CD4-positive, CD25-positive, alpha-beta regulatory T cell (primary cell): ENCODE results near the gene FAM32A. TPM values are rescaled to one million over a fixed set of nuclear protein-coding genes. Genes with fewer than 3 reads are reported as not detected.

Source experiments
- ATAC-seq, 2 donors: fragments of 150-1000 bp; cut with Tn5 transposase; one replicate each; pipeline ENCODE4 v1.10.0; 2021; ENCODE audit warnings: low read depth in 2 of 2, moderate number of reproducible peaks in 2 of 2, moderate library complexity in 1 of 2
- DNase-seq, 3 donors: peaks; one replicate each; pipeline versions ENCODE4 v3.0.0 to v3.0.0-alpha.2; 2012 to 2022; ENCODE audit warnings: mixed read lengths in 1 of 3
- H3K27ac ChIP-seq: one replicate; pipeline ENCODE4 v1.7.0; 2013; ENCODE audit warnings: mild to moderate bottlenecking, low read length; ENCODE audit not compliant: insufficient read depth, poor library complexity, severe bottlenecking
- H3K27me3 ChIP-seq: one replicate; pipeline ENCODE4 v1.7.0; 2013; ENCODE audit warnings: low read length; ENCODE audit not compliant: control insufficient read depth, insufficient read depth
- H3K36me3 ChIP-seq: one replicate; pipeline ENCODE4 v1.7.0; 2013; ENCODE audit warnings: mild to moderate bottlenecking, low read length, moderate library complexity; ENCODE audit not compliant: control insufficient read depth, insufficient read depth
- H3K4me1 ChIP-seq: 2 replicates; pipeline ENCODE4 v1.7.0; 2013; ENCODE audit warnings: mild to moderate bottlenecking, low read length; ENCODE audit not compliant: insufficient read depth, control insufficient read depth, poor library complexity, severe bottlenecking
- H3K4me3 ChIP-seq: one replicate; pipeline ENCODE4 v1.7.0; 2013; ENCODE audit warnings: low read depth, mild to moderate bottlenecking, low read length, moderate library complexity
- H3K9me3 ChIP-seq, 2 experiments: 1 replicate in 1 of 2; 2 replicates in 1 of 2; pipeline ENCODE4 v1.7.0; 2013; ENCODE audit warnings: low read length in 2 of 2, mild to moderate bottlenecking in 1 of 2, moderate library complexity in 1 of 2; ENCODE audit not compliant: control insufficient read depth in 2 of 2
- H3K27ac Mint-ChIP-seq, 3 donors: one replicate each; pipeline ENCODE4 v1.8.0; 2020 to 2022; ENCODE audit warnings: mild to moderate bottlenecking in 3 of 3, mixed read lengths in 3 of 3, moderate library complexity in 2 of 3
- H3K27me3 Mint-ChIP-seq: one replicate; pipeline ENCODE4 v1.8.0; 2022; ENCODE audit warnings: mild to moderate bottlenecking, mixed read lengths
- H3K36me3 Mint-ChIP-seq: one replicate; pipeline ENCODE4 v1.8.0; 2020; ENCODE audit warnings: mixed read lengths
- H3K4me1 Mint-ChIP-seq, 4 donors: one replicate each; pipeline ENCODE4 v1.8.0; 2020 to 2022; ENCODE audit warnings: mixed read lengths in 4 of 4, mild to moderate bottlenecking in 1 of 4
- H3K4me3 Mint-ChIP-seq, 4 donors: one replicate each; pipeline ENCODE4 v1.8.0; 2020 to 2022; ENCODE audit warnings: mild to moderate bottlenecking in 4 of 4, mixed read lengths in 4 of 4, moderate library complexity in 3 of 4
- H3K9me3 Mint-ChIP-seq, 7 donors: one replicate each; pipeline ENCODE4 v1.8.0; 2020 to 2022; ENCODE audit warnings: mixed read lengths in 7 of 7, mild to moderate bottlenecking in 3 of 7, moderate library complexity in 2 of 7
- polyA plus RNA-seq, 4 donors: library from polyadenylated mRNA; unstranded; fragments of 300-500 nt; fragmentation: Illumina TruSeq; gene quantifications; one replicate each; pipeline ENCODE4 v1.2.3, GENCODE V29; 2021
- total RNA-seq: library from RNA; stranded (reverse); gene quantifications from one replicate; pipeline ENCODE4 v1.2.3, GENCODE V29; 2022

FAM32A gene
- total and polyA plus RNA-seq, 5 donors from 2014 or later, result 49.4 to 168 (median 154) TPM

DNA sequence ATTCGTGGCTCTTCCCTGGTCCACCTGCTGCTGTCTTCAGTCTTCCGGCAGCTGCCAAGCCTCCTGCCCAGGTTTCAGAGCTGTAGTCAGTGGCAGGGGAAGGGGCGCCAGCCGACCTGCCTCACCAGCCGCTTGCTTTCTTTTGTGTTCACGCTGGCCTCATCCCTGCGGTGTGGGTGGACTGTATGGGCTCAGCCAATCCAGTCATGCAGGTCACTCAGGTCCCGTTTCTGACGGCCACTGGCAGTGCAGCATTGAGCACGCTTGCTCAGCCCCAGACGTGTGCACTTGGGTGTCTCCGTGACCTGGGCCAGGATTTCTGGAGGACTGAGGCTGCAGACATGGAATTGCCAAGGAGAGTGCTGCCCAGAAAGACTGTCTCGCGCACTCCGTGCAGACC lies 38.5 kb downstream of the FAM32A start:
- no peaks in the 10 kb centered on the region for H3K27me3 ChIP-seq

DNA sequence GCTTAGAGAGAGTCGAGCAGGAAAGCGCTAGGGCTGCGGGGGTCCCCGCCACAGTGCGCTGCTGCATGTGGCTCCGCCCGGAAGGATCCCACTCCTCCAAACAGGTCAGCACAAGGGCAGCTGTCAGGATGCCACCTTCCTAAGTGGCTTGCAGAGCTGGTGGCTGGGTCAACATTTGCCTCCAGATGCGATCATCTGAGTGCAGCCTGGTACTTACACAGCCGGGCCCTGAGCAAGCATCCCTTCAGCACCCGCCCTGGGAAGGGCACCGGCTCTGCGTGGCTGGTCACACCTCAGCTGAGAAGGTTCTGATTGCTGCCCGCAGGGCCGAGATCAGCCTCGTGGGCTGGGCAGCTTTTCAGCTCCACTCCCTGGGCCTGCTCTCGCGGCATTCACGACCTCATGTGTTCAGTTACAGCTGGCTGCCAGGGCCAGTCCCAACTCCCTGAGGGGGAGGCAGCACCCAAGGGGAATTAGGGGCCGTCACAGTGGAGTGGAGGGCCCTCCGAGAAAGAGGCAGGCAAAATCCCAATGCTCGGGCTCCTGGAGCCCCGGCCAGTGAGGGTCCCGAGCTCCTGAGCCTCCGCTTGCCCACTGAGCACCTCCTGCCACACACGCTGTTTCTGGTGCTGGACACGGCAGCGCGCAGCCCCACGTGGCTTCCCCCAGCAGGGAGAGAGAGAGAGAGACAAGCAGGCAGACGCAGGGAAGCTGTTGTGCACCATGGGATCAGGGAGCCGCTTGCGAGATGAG lies 39.3 kb downstream of the FAM32A start:
- no peaks in the 10 kb centered on the region for H3K4me1 ChIP-seq
- Mint-ChIP-seq H3K36me3 (peaks cover 28% of the 10 kb centered on the region), H3K27ac (no peak overlapping the region), H3K4me3 (no peak overlapping the region), H3K9me3 (peaks cover 0 to 26% (median 2%) of the 10 kb centered on the region in 7 donors), H3K4me1 (peaks cover 0 to 8% (median 0%) of the 10 kb centered on the region in 4 donors), H3K27me3 (no peaks in the 10 kb centered on the region)
- H3K27ac ChIP-seq, result no peak overlapping the region
- no peaks in the 10 kb centered on the region for H3K27me3 ChIP-seq
- H3K4me3 ChIP-seq, result no peak overlapping the region
- peaks cover 94% of the 10 kb centered on the region for H3K36me3 ChIP-seq
- no peak for ATAC-seq
- H3K9me3 ChIP-seq, result peaks cover 22 to 26% of the 10 kb centered on the region in 2 experiments
- no peak for DNase-seq

More for the DNA sequence above, 38.5 kb downstream of the FAM32A start:
- Mint-ChIP-seq H3K36me3 (peaks cover 31% of the 10 kb centered on the region), H3K4me3 (no peak overlapping the region), H3K27me3 (no peaks in the 10 kb centered on the region), H3K4me1 (peaks cover 0 to 12% (median 4%) of the 10 kb centered on the region in 4 donors), H3K9me3 (peaks cover 0 to 31% (median 4%) of the 10 kb centered on the region in 7 donors), H3K27ac (peak overlapping the region in 1 of 3 donors; percentile 43)
- ATAC-seq (no peak), DNase-seq (no peak)
- no peak overlapping the region for H3K4me3 ChIP-seq
- H3K4me1 ChIP-seq, result no peaks in the 10 kb centered on the region
- peaks cover 22 to 26% of the 10 kb centered on the region in 2 experiments for H3K9me3 ChIP-seq
- H3K27ac ChIP-seq, result no peak overlapping the region
- H3K36me3 ChIP-seq, result peaks cover 91% of the 10 kb centered on the region

DNA sequence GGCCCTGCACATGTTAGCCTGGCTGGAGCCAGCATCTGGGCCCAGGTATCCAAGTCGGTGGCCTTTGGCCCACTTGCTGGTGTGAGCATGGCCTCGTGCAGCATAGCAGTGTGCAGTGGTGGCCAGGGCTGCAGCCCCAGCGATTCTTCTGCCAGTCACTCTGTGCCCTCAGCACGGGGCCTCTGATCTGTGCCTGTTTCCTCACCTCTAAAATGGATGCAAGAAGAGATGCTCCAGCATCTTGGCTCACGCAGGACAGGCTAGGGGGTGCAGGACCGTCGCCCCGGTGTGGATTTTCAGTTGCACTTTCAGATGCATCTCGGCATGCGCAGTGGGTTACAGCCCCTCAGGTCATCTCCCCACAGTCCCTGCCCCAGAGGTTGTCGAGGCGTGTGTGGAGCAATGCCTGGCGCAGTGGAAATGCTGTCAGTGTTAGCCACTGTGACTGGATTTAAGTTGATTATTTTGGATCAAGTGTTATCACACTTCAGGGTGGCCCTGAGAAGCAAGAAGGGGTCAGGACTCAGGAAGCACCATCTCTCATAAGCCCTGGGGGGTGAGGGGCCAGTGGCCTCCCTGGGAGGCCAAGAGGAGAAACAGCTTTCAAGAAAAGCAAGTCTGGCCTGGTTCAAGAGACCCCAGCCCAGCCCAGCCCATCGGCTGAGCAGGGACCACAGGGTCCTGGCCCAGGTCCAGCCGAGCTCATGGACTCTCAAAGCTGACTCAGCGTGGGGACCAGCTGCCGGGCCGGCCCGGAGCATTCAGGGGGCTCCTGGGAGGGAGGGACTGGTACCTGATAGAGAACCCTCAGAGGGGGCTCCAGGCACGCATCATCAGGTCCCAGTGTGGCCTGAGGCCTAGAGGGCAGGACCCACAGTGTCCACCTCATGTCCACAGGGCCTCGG lies 40.3 kb downstream of the FAM32A start:
- peaks cover 0 to 19% (median 0%) of the 10 kb centered on the region in 7 donors for H3K9me3 Mint-ChIP-seq
- ATAC-seq, result no peak
- Histone ChIP-seq H3K27ac (no peak overlapping the region), H3K36me3 (peaks cover 91% of the 10 kb centered on the region), H3K4me3 (no peak overlapping the region), H3K9me3 (peaks cover 15% of the 10 kb centered on the region in 2 experiments), H3K27me3 (no peaks in the 10 kb centered on the region), H3K4me1 (no peaks in the 10 kb centered on the region)
- peaks cover 0 to 8% (median 0%) of the 10 kb centered on the region in 4 donors for H3K4me1 Mint-ChIP-seq
- H3K27me3 Mint-ChIP-seq, result no peaks in the 10 kb centered on the region
- DNase-seq, result no peak
- no peak overlapping the region for H3K4me3 Mint-ChIP-seq
- peaks cover 26% of the 10 kb centered on the region for H3K36me3 Mint-ChIP-seq
- no peak overlapping the region for H3K27ac Mint-ChIP-seq

DNA sequence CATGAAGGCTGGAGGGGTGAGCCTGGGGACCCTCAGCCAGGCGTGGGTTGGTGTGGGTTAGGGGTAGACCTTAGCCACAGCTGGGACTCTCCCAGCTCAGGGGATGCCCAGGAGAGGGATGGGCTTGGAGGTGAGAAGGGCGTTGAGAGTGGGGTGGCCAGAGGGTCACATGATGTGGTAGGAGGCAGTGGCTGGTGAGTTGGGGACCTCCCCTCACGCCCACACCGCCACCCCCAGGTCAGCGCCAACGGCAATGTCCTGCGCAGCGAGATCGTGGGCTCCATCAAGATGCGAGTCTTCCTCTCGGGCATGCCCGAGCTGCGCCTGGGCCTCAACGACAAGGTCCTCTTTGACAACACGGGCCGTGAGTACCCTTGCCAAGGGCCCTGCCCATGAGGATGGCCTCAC lies 41.0 kb downstream of the FAM32A start:
- Mint-ChIP-seq H3K27me3 (no peaks in the 10 kb centered on the region), H3K9me3 (peaks cover 0 to 13% (median 0%) of the 10 kb centered on the region in 7 donors), H3K4me1 (peaks cover 0 to 5% (median 0%) of the 10 kb centered on the region in 4 donors), H3K36me3 (peaks cover 22% of the 10 kb centered on the region), H3K27ac (no peak overlapping the region), H3K4me3 (no peak overlapping the region)
- ATAC-seq (no peak), DNase-seq (no peak)
- peaks cover 9 to 11% of the 10 kb centered on the region in 2 experiments for H3K9me3 ChIP-seq
- H3K27ac ChIP-seq, result no peak overlapping the region
- no peak overlapping the region for H3K4me3 ChIP-seq
- no peaks in the 10 kb centered on the region for H3K27me3 ChIP-seq
- peaks cover 88% of the 10 kb centered on the region for H3K36me3 ChIP-seq
- no peaks in the 10 kb centered on the region for H3K4me1 ChIP-seq

DNA sequence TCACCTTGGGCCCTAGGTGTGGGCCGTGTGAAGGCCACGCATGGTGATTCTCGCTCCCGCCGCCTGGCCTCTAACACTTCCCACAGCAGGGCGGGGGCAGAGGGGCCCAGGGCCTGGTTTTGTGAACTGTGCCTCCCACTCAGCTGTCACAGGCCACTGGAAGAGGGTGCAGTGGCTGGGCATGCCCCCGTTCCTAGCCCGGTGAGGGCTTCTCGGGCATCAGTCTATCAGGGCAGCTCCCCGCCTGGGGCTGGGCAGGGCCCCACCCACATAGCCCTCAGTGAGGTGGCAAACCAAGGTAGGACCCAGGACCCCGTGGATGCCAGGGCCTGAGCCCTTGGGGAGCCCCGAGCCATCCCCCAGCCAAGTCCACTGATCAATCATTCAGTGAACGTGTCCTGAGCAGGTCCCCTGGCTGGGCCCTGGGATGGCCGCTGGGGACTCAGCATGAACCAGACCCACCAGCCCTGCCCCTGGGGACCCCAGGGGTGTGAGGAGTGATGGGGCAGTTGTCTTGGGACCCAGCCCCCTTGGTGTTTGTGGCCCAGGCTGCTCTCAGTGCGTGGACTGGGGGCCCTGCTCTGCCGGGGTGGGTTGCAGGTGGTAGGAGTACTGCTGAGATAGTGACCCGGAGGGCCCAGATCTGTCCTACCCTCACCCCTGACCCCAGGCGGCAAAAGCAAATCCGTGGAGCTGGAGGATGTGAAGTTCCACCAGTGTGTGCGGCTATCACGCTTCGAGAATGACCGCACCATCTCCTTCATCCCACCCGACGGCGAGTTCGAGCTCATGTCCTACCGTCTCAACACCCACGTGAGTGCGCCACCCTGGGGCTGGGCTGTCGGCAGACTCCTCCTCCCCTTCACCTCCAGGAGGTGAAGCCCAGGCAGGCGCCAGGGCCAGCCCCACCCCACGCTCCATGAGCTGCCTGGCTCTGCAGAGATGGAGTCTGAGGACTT lies 41.9 kb downstream of the FAM32A start:
- peaks cover 0 to 3% of the 10 kb centered on the region in 2 experiments for H3K9me3 ChIP-seq
- ATAC-seq (no peak), DNase-seq (no peak)
- Mint-ChIP-seq H3K36me3 (peaks cover 25% of the 10 kb centered on the region), H3K4me3 (no peak overlapping the region), H3K27me3 (no peaks in the 10 kb centered on the region), H3K4me1 (peaks cover 0 to 7% (median 0%) of the 10 kb centered on the region in 4 donors), H3K27ac (no peak overlapping the region), H3K9me3 (peaks cover 0 to 5% (median 0%) of the 10 kb centered on the region in 7 donors)
- no peaks in the 10 kb centered on the region for H3K27me3 ChIP-seq
- H3K36me3 ChIP-seq, result peaks cover 87% of the 10 kb centered on the region
- no peaks in the 10 kb centered on the region for H3K4me1 ChIP-seq
- peak overlapping the region; percentile 6 for H3K27ac ChIP-seq
- H3K4me3 ChIP-seq, result no peak overlapping the region

DNA sequence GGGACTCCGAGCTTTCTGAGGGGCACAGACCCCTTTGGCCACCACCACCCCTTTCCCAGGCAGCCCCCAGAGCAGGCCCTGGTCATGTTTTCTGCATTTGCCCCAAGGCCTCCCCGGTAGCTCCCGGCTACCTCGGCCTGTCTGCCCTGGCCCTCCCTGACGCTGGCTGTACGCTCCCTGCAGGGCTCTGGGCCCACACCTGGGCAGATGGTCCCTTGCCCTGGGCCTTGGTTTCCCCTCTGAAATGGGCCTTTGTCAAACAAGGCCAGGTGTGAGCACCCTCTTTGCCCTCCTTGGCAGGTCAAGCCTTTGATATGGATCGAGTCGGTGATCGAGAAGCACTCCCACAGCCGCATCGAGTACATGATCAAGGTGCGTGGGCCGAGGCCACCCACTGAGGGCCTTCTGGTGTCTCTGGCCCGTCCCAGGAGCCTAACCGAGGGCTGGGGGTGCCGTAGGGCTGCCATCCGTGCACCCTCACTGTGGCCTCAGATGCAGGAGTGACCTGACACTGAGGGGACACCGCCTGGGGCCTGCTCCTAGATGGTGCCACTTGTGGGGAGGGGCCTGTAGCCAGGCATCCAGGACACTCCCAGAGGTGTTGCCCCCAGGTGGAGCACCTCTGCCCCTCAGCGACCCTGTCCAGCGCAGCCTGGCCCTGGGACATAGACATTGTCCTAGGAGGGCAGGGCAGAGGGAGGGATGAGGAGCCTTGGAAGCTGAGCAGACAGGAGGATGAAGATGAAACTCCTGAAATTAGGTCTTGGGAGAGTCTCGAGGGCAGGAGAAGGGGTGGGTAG lies 42.8 kb downstream of the FAM32A start:
- Histone ChIP-seq H3K4me3 (no peak overlapping the region), H3K4me1 (no peaks in the 10 kb centered on the region), H3K36me3 (peaks cover 86% of the 10 kb centered on the region), H3K27me3 (no peaks in the 10 kb centered on the region), H3K27ac (no peak overlapping the region), H3K9me3 (no peaks in the 10 kb centered on the region)
- no peak overlapping the region for H3K4me3 Mint-ChIP-seq
- no peak overlapping the region for H3K27ac Mint-ChIP-seq
- peaks cover 0 to 7% (median under 1%) of the 10 kb centered on the region in 4 donors for H3K4me1 Mint-ChIP-seq
- DNase-seq (no peak), ATAC-seq (no peak)
- H3K27me3 Mint-ChIP-seq, result no peaks in the 10 kb centered on the region
- H3K9me3 Mint-ChIP-seq, result peaks cover 0 to 5% (median 0%) of the 10 kb centered on the region in 7 donors
- H3K36me3 Mint-ChIP-seq, result peaks cover 29% of the 10 kb centered on the region
